Thoracic aorta (tissue), 2 donors: ENCODE measurements around the gene OR6Q1. TPM values are rescaled to one million over a fixed set of nuclear protein-coding genes. Genes with fewer than 3 reads are reported as not detected.

Experiments used
- ATAC-seq: fragments of 150-250 bp; one replicate; pipeline ENCODE4 v1.8.0; 2017; ENCODE audit warnings: low read depth; ENCODE audit not compliant: insufficient number of reproducible peaks, low FRiP score
- DNase-seq: peaks from one replicate; pipeline ENCODE4 v3.0.0-alpha.2; 2020; ENCODE audit warnings: low spot score
- H3K27ac ChIP-seq, 2 donors: fragments of 200-600 bp; sonication (generic); 1 replicate in 1 of 2; 2 replicates in 1 of 2; pipeline ENCODE4 v1.5.1; 2016; ENCODE audit warnings: mild to moderate bottlenecking in 2 of 2, moderate library complexity in 2 of 2
- H3K27me3 ChIP-seq: fragments of 200-600 bp; sonication (generic); replicated peaks from 2 replicates; pipeline ENCODE4 v1.6.0; 2016; ENCODE audit warnings: mild to moderate bottlenecking; ENCODE audit not compliant: insufficient read depth
- H3K36me3 ChIP-seq: fragments of 200-600 bp; sonication (generic); one replicate; pipeline ENCODE4 v1.5.1; 2016
- H3K4me1 ChIP-seq, 2 donors: fragments of 200-600 bp; sonication (generic); 1 replicate in 1 of 2; 2 replicates in 1 of 2; pipeline versions ENCODE4 v1.5.1 to v1.6.0; 2016; ENCODE audit warnings: low read depth in 2 of 2, mild to moderate bottlenecking in 1 of 2; ENCODE audit not compliant: control insufficient read depth in 1 of 2
- H3K4me3 ChIP-seq: fragments of 200-600 bp; sonication (generic); 2 replicates; pipeline ENCODE4 v1.5.1; 2016; ENCODE audit warnings: mild to moderate bottlenecking
- H3K9me3 ChIP-seq: fragments of 200-600 bp; sonication (generic); 2 replicates; pipeline ENCODE4 v1.5.1; 2016
- total RNA-seq, 2 donors: library from RNA; depleted of rRNA; stranded (reverse); fragments of >200 nt; gene quantifications; one replicate each; pipeline versions ENCODE4 v1.1.0 to v1.2.3, GENCODE V29; 2016
- TF ChIP-seq, protein P1 (sequence below): fragments of 200-600 bp; sonication (generic); IDR thresholded peaks from one replicate; pipeline ENCODE4 v1.5.1; 2019; ENCODE audit warnings: antibody characterized with exemption

Gene OR6Q1
- total RNA-seq, 2 donors from 2014 or later: not detected

DNA sequence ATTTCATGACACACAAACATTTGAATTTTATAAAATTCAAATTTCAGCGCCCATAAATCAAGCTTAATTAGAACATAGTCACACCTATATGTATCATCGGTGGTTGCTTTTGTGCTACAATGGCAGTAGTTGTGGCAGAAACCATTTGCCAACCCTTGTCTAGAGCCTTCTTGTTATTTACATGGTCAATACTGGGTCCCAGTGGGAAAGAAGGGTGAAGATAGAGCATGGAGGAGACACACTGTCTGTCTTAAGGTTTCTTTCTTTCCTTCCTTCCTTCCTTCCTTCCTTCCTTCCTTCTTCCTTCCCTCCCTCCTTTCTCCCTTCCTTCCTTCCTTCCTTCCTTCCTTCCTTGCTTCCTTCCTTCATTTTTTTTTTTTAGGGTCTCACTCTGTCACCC, 3.7 kb downstream of the OR6Q1 start:
- Histone ChIP-seq H3K27me3 (no peaks in the 10 kb centered on the region), H3K4me3 (no peak overlapping the region), H3K27ac (no peak overlapping the region), H3K36me3 (no peaks in the 10 kb centered on the region), H3K4me1 (peaks cover 4 to 8% of the 10 kb centered on the region in 2 donors), H3K9me3 (peaks cover 3% of the 10 kb centered on the region)
- DNase-seq (no peak), ATAC-seq (no peak)
- TF ChIP-seq, protein P1, sequence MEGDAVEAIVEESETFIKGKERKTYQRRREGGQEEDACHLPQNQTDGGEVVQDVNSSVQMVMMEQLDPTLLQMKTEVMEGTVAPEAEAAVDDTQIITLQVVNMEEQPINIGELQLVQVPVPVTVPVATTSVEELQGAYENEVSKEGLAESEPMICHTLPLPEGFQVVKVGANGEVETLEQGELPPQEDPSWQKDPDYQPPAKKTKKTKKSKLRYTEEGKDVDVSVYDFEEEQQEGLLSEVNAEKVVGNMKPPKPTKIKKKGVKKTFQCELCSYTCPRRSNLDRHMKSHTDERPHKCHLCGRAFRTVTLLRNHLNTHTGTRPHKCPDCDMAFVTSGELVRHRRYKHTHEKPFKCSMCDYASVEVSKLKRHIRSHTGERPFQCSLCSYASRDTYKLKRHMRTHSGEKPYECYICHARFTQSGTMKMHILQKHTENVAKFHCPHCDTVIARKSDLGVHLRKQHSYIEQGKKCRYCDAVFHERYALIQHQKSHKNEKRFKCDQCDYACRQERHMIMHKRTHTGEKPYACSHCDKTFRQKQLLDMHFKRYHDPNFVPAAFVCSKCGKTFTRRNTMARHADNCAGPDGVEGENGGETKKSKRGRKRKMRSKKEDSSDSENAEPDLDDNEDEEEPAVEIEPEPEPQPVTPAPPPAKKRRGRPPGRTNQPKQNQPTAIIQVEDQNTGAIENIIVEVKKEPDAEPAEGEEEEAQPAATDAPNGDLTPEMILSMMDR: no peak

DNA sequence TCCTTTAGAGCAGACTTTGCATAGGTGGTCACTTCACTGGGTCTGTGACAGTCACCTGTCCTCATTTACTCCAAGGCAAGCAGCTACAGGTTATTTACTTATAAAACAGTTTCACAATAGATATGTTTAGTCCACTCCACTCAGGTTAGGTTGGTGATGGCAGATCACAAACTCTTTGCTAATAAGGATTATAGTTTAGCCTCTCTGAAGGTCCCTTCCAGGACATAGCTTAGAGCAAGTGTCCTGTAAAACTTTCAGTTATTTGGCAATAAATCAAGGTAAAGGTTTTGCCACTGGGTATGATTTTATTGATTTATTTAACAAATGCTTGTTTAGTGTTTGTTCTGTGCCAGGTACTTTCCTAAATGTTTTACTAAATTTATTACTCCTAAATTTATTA, 8.8 kb downstream of the OR6Q1 start:
- Histone ChIP-seq H3K4me3 (no peak overlapping the region), H3K36me3 (no peaks in the 10 kb centered on the region), H3K27me3 (no peaks in the 10 kb centered on the region), H3K9me3 (peaks cover 3% of the 10 kb centered on the region), H3K27ac (no peak overlapping the region), H3K4me1 (no peaks in the 10 kb centered on the region)
- ATAC-seq: no peak
- no peak for DNase-seq
- TF ChIP-seq, protein P1: no peak

DNA sequence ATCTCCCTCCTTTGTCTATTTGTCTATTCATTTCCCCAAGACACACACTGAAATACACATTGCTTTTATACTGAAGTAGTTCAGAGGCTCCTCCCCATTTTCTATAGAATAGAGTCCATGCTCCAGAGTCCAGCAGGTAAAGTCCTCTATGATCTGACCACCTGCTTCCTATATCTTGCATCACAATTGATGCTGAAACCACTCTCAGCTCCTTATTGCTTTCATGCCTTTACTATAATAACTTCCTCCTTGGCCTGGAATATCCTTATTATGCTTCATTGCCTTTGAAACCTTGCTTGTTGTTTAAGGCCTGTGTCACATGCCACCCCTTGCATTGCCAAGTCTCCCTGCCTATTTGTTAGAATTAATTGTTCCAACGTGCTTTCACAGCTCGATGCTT, 12.6 kb downstream of the OR6Q1 start:
- Histone ChIP-seq H3K27ac (no peak overlapping the region), H3K4me1 (no peaks in the 10 kb centered on the region), H3K36me3 (no peaks in the 10 kb centered on the region), H3K9me3 (no peaks in the 10 kb centered on the region), H3K27me3 (no peaks in the 10 kb centered on the region), H3K4me3 (no peak overlapping the region)
- ATAC-seq: no peak
- TF ChIP-seq, protein P1: no peak
- no peak for DNase-seq

DNA sequence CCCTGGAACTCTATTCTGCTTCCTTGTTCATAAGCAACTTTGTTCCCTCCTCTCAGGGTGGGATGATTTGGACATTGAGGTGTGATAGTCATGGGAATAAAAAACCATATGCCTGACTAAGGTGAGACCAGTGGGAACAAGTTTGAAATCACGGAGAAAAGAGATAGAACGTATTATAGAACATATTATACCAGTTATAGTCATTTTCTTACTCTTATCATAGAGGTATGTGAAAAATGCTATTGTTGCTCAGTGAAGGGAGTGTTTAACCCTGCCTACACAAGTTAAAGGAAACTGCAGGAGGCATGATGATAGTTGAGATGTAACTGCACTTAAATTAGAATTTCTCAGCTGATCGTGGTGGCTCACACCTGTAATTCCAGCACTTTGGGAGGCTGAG, 15.5 kb downstream of the OR6Q1 start:
- TF ChIP-seq, protein P1: no peak
- H3K9me3 ChIP-seq: no peaks in the 10 kb centered on the region
- no peaks in the 10 kb centered on the region for H3K4me1 ChIP-seq

DNA sequence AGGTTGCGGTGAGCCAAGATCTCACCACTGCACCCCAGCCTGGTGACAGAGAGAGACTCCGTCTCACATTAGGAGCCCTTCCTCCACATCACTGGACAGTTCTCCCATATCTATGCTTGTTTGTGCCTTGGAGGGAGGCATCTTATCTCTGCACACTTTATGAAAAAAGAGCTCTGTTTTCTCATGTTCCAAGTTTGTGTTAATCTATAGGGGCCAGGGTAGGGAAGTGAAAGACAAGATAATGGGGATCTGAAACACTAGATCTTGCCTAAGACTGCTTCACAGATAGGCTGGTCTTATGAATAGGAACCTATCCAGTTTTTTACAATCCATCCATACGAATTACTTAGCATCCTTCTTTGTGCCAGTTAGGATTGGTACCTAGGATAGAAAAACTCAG, 17.1 kb downstream of the OR6Q1 start:
- no peak overlapping the region for H3K4me3 ChIP-seq
- no peaks in the 10 kb centered on the region for H3K27me3 ChIP-seq
- H3K4me1 ChIP-seq: no peaks in the 10 kb centered on the region
- H3K27ac ChIP-seq: no peak overlapping the region
- no peaks in the 10 kb centered on the region for H3K9me3 ChIP-seq
- DNase-seq: no peak
- no peaks in the 10 kb centered on the region for H3K36me3 ChIP-seq
- no peak for ATAC-seq
- TF ChIP-seq, protein P1: no peak

More for the DNA sequence above, 15.5 kb downstream of the OR6Q1 start:
- Histone ChIP-seq H3K27me3 (no peaks in the 10 kb centered on the region), H3K36me3 (no peaks in the 10 kb centered on the region), H3K27ac (no peak overlapping the region), H3K4me3 (no peak overlapping the region)
- DNase-seq: no peak
- no peak for ATAC-seq
